GM12801 (cell line): ENCODE data around the gene USP13.

Experiments
- CTCF ChIP-seq: IDR thresholded peaks from one replicate; pipeline ENCODE4 v1.5.1; 2011; ENCODE audit warnings: control low read depth; ENCODE audit not compliant: insufficient read length; ENCODE audit errors: extremely low read depth

Gene USP13

DNA sequence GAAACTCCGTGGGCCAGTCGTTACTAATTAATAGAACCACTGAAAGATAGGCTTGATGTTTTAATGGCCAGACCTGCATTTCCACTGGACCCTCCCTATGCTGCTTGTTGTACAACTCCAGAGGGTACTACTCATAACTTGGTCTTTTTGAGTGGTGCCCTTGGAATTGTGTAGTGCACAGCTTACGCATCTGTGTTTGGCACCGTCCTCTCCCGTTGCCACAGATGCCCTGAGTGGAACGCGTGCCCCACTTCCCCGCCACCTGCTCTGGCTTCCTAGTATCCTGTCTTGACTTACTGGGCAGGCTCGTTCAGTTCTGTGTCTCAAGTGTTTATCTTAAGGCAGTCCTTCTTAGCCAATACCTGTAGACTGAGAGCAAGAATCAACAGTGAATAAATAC is 78.7 kb downstream of the USP13 start:
- no peak for TF ChIP-seq CTCF

GRCh38 chr3:179732661-179733348 is 80.0 kb downstream of the USP13 start:
- no peak for TF ChIP-seq CTCF

DNA sequence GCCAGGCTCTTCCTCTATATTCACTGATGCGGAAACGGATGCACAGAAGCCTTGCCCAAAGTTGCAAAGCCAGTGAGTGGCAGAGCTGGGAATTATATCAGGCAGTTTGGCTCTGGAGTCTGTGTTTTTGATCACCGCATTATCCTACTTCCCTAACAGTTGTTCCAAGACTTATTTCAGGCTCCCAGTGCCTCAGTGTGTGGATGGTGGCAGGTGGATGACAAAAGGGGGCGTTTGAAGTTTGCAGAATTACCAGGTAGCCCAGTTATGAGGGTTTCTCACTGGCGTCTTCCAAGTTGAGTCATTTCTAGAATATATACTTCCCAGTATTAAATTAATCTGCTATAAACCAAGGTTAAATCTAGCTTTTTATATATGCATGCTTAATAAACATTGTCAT is 81.0 kb downstream of the USP13 start:
- no peak for TF ChIP-seq CTCF

- no peak for TF ChIP-seq CTCF
These were observed 81.8 kb downstream of the USP13 start for GRCh38 chr3:179734497-179735281.

- TF ChIP-seq CTCF: no peak
These were observed 82.5 kb downstream of the USP13 start for GRCh38 chr3:179735321-179735720.

DNA sequence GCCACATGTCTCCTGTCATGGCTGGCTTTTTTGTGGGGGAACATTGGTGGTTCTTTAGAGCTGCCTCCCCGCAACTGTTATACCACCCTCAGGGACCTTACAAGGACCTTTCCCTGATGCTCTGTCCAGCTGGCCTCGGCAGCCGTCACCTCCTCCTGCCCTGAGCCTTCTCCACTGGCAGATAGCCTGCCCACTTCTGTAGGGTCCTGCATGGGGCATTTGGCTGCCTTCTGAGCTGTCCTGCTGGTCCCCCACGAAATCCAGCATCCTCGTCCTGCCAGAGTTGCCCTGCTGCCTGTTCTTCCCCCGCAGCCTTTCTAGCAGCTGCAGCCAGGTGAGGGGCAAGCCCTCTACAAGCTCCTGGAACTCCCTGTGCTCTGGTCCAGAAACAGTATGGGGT is 86.2 kb downstream of the USP13 start:
- no peak for TF ChIP-seq CTCF

GRCh38 chr3:179739816-179740594 is 87.2 kb downstream of the USP13 start:
- TF ChIP-seq CTCF: no peak
